GM21360 (cell line): ENCODE measurements around the gene ALLC.

Source experiments
- ATAC-seq: cut with Tn5 transposase; IDR thresholded peaks from one replicate; pipeline ENCODE4 v1.9.1; 2021; ENCODE audit warnings: mild to moderate bottlenecking, moderate library complexity; ENCODE audit not compliant: unreplicated experiment

ALLC gene

DNA sequence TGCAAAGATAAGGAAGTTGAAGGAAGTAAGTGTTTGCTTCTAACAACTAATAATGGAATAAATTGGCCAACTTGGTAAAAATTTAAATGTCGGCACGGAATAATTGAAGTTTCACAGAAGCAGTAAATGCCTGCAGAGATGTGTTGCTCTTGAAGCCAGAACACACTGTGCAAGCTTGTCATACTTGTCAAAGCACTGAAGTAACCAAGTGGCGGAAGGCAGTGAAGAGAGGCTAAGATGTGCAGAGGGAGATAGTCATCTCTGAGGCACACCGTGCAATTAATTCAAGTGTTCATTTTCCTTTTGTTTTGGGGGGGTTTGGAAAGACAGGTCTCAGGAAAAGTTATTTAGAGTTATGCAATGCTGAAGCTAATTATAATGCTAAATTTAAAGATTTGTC is 50.6 kb downstream of the ALLC start:
- no peak for ATAC-seq

GRCh38 chr2:3709225-3709624 is 51.2 kb downstream of the ALLC start:
- no peak for ATAC-seq

DNA sequence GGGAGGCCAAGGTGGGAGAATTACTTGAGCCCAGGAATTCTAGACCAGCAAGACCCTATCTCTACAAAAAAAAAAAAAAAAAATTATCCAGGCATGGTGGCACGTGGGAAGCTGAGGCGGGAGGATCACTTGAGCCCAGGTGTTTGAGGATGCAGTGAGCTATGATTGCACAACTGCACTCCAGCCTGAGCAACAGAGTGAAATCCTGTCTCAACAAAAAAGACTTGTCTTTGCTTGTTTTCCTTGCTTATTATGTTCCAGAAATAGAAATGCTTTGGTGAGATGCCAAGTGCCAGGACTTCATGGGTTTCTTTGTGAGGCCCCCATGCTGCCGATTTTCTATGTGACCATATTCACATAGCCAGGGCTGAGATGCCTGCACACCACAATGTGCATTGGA is 54.4 kb downstream of the ALLC start:
- ATAC-seq: no peak

GRCh38 chr2:3712831-3713503 is 55.0 kb downstream of the ALLC start:
- ATAC-seq: no peak

GRCh38 chr2:3718679-3719078 is 60.7 kb downstream of the ALLC start:
- ATAC-seq: no peak

DNA sequence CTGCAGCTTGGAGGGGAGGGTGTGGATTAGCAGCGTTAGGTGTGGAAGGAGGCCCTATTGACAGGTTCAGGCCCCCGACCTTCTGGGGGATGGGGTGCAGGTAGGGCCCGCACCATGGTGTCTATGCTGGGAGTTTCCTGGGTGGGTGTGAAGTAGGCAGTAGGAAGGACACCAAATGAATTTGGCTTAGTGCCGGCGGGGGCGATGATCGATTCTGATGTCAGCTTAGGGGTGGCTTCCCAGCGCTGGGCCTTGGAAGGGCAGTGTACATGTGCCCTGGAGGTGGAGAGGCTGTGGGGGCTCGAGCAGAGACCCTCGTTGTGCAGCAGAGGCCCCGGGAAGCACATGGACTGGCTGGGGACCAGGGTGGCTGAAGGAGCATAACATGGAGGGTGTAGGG is 67.0 kb downstream of the ALLC start:
- ATAC-seq: no peak

GRCh38 chr2:3725458-3726250 is 67.7 kb downstream of the ALLC start:
- no peak for ATAC-seq

GRCh38 chr2:3726511-3726910 is 68.5 kb downstream of the ALLC start:
- ATAC-seq: no peak

- ATAC-seq: no peak
Observed at GRCh38 chr2:3727397-3728045, 69.5 kb downstream of the ALLC start.

GRCh38 chr2:3728104-3729054 is 70.4 kb downstream of the ALLC start:
- no peak for ATAC-seq

GRCh38 chr2:3729055-3729448 is 71.1 kb downstream of the ALLC start:
- no peak for ATAC-seq

- no peak for ATAC-seq
Observed at GRCh38 chr2:3729786-3730185, 71.8 kb downstream of the ALLC start.

DNA sequence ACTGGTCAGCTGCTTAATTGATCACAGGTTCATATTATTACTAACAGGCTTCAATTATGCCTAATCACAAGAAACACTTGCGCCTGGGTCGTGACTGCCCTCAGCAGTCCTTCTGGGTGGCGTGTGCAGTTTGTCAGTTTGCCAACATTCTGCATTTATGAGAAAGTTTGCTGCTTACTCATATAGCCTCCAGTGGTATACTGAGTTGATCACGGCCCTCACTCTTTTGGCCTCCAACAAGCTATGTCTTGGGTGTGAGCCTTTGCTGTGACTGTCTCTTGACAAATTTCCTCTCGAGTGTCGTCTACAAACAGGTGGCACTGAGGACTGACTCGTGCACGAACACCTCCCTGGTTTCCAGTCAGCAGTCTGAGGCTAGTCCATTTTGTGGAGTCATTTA is 72.6 kb downstream of the ALLC start:
- no peak for ATAC-seq

DNA sequence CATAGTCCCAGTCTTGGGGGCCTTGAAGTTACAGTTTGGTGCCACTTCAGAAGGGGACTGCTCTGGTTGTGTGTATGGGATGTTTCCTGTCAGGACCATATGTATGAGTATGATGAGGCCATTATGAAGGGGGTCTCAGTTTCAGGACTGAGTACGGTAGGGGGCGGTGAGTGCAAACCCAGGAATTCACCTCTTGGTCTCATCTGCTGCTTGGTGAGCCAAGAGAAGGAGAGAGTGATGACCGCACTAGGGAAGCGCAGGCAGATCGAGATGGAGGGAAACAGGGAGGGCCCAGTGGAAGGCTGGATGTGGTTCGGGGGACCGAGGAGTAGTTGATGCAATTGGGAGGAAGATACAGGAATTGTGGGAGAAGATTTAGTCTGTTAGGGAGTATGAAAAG is 73.8 kb downstream of the ALLC start:
- ATAC-seq: no peak

- ATAC-seq: no peak
Observed at GRCh38 chr2:3736112-3736511, 78.1 kb downstream of the ALLC start.

DNA sequence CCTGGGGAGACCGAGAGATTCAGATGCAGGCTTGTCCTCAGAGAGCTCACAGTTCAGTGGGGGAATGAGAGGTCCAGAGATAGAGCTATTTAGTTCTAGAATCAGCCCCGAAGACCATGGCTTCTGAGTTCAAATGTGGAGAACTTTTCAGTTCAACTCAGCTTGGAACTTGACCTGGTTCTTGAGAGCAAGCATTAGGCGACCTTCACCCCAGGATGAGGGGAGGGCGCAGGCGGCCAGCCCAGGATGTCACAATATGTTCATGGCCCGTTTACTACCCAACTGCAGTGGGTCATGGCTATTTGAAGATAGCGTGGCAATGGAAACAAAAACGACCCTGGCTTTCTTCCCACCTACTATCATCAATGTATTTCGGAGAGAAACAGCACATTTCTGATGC is 79.1 kb downstream of the ALLC start:
- ATAC-seq: no peak

DNA sequence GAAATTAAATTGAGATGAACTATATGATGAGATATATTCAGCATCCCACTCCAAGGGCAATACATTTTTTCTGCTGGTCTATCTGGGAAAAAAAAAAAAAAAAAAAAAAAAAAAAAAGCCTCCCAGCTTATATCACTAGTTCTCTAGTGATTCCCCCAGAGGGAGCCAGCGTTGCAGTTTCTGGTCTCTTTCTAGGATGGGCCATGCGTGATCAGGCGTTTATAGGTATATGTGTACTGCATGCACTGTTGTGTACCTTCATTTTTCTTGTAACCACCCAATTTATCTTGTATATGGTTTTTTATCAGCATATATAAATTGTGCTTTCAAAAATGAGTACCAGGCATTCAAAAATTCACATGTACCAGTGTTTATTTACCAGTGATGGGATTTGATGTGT is 80.5 kb downstream of the ALLC start:
- ATAC-seq: peak; percentile 70

- no peak for ATAC-seq
Observed at GRCh38 chr2:3739313-3739712, 81.3 kb downstream of the ALLC start.

DNA sequence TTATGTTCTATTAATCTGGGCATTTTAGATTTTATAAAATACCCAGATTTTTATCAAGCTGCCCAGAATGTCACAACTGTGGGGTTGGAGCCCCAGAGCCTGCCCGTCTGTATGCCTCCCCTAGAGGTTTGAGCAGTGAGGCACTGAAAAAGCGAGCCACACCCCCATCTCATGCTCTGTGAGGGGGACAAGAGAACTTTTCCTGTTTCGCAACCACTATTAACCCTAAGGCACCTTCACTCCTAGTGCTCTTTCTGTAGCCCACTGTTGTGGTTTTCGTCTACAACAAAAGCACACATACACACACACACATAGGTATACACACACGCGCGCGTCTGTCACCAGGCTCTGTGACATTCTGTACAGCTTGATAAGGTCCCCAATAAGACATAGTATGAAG is 83.4 kb downstream of the ALLC start:
- ATAC-seq: no peak

DNA sequence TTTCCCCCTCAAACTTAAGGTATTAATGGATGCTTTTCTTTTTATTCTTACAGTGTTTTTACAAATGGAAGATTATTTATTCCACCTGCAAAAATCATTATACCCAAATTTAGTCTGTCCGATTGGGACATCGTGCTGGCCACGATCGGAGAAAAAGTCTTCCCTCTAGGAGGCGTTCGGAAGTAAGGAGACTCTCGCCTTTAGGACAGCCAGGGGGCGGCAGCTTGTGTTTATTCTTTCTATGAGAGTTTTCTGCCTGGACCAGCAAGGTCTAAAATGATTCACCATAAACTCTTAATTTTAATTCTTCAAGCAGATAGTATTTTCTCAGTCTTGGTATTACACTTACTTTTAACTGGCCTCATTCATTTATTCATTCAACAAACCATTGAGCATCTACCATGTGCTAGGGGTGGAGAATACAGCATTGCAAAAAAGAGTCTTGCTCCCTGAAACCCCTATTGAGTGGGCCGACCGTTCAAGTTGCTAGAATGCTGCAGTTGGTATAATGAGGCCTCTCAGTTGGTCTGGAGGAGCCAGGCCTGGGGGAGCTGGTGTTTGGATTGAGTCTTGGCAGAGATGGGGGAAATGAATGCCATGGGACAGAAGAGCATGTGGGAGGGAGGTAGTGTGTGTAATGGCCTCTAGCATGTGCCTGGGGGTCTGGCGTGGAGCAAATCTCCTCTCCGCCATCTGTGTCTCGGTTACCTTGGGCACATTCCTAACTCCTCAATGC is 84.0 kb downstream of the ALLC start:
- ATAC-seq: no peak
